GM21825 (cell line): ENCODE data around the gene SCTR.

Experiments
- ATAC-seq: cut with Tn5 transposase; IDR thresholded peaks from one replicate; pipeline ENCODE4 v1.9.1; 2021; ENCODE audit warnings: mild to moderate bottlenecking, moderate library complexity; ENCODE audit not compliant: unreplicated experiment

Gene SCTR

DNA sequence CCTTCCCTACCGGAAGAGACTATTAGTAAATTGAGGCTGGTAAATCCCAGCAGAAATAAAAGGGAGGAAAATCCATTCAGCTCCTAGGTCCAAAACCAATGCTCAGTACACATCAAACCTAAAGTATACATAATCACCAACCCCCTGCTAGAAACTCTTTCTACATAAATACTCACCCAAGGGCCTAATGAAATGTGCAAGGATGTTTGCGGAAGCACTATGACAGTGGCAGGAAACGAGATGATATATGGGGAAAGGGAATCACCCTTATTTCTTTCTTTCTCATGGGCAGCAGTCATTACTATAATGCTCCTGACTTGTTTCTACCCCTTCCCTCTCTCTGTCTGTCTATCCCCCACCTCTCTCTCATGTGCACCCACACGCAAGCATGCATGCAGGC is 1.3 kb upstream of the SCTR start:
- no peak for ATAC-seq

DNA sequence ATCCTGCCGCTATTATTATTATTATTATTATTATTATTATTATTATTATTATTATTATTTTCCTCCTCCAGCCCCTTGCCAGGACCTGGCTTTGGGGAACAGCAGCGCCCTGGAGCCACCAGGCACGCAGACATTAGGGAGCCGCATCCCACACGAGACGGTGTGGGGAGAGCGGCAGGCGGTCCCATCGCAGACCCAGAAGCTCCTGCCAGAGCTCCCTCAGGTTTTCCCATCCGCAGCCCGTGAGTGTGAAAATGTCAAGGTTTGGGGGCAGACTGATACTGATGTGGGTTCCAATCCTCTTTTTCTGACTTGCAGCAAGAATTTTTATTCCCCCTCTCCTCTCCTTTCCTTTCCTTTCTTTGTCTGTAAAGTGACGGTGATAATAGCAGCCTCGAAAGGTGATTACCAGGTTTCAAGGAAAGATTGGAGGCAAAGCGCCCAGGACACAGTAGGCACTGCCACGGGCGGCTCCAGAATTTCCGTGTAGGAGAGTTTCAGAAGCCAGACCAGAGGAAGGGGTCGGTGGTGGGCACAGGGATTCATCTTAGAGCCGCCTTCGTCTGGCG is 816 bp downstream of the SCTR start:
- no peak for ATAC-seq

DNA sequence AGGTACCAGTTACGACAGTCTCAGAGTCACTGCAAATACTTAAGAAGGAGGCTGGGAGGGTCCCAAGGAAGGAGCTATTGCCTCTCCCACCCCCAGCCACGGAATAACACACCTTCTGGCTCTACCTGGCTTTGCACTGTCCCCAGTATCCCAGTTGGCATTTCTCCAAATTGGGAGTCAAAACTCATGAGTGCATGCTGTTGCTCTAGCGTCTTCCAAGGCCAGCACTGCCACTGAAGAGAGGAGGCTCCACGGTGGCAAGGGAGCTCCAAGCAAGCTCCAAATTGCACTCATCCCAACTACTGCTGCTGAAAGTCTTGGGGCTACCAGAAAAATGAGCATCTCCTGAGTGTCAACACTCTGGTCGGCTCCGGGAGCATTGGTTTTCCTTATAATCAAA is 1.6 kb downstream of the SCTR start:
- no peak for ATAC-seq

DNA sequence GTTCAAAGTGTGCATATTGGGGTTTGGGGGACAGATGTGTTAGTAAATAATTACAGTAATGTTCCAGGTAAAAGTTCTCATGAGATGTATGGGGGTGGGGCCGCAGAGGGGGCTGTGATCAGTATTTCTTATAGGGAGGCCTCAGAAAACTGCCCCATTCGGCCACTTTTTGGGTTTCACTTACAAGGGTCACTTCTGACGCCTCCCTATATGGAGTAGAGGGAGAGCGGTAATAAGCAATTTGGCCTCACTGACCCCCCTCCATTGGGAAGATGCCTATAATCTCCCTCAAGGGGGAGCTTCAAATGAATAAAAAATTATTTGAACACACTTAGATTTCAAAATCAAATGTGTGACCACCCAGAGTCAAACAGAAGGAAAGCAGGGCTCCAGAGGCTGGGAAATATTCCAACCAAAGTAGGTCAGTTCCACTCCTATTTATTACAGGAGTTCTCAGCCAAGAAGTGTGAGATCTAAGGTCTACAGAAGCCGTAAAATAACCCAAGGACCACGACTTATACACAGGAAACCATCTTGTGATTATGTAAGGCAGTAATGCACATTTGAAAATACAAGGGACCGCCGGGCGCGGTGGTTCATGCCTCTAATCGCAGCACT is 2.7 kb downstream of the SCTR start:
- ATAC-seq, result no peak

DNA sequence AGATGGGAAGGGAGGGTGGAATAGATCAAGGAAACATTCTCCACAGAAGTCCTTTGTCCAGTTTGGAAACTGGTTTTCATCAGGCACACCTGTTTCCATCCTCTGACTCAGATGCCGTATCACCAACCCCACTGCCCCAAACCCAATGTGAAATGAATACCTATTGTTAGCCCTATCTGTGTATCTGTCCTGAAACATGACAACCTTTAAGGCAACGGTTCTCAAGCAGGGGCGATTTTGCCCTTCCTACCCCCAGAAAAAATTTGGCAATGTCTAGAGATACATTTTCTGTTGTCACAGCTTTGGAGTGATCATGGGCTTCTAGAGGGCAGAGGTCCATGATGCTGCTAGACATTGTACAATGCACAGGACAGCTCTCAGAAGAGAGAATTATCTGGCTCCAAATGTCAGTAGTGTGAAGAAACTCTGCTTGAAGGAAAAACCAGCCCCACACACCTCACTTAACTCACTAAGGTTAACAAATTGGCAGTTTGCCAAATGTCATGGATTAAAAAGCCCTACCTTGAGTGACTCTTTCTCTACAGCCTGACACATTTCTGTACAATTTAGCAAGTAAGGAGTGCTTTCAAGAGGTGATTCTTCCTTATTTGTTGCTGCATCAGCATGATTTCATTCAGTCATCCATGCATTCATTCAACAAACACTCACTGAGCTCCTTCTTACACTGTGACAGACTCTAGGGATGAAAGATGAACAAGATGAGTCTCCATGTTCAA is 3.4 kb downstream of the SCTR start:
- ATAC-seq, result no peak

DNA sequence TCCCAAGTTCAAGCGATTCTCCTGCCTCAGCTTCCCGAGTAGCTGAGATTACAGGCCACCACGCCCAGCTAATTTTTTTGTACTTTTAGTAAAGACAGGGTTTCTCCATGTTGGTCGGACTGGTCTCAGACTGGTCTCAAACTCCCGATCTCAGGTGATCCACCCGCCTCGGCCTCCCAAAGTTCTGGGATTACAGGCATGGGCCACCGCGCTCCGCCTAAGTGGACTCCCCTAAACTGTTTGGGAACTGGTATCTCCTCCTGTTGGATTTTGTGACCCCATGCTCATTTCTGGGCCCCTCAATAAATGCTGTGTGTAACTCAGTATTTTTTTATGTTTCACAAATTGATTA is 5.2 kb downstream of the SCTR start:
- no peak for ATAC-seq

DNA sequence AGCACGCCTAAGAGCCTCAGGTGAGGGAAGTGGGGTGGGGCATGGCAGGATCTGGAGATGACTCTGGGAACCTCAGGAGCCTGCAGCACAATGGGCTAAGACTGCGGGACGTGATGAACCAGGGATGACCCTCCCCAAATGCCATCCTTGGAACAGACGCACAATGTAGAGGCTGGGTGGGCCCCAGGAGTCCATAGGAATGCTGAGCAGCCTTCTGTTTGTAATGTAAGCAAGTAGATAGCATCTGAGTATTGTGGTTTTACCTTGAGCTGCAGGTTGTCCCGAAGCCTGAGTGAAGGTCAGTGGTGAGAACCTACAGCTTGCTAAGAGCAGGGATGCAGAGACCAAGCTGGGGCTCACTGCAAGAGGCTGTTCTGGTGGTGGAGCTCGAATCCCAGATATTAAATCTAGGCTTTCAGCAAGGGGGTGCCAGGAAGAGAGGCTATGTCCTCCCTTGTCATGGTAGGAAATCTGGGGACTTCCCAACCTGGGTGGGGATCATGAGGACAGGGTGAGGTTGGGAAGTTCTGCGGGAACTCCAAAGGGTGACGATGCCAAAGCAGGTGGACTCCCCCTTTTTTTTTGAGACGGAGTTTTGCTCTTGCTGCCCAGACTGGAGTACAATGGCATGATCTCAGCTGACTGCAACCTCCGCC is 5.8 kb downstream of the SCTR start:
- no peak for ATAC-seq

DNA sequence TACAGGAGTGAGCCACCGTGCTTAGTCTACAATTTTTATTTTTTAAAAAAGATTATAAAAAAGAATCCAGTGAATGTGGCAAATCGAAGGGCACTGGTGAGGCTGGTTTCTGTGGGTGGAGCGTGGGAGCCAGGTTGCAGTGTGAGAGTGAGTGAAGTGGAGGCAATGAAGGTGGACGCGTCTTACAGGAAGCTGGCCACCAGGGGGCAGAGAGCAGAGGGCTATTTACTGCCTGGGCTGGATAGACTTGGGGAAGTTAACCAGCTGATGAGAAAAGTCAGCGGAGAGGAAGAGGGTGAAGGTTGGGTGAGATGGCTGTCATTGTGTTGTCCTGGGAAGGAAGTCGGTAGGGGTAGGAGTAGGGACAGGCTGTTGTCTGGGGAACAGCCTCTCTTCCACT is 6.8 kb downstream of the SCTR start:
- ATAC-seq, result peak; percentile 80

DNA sequence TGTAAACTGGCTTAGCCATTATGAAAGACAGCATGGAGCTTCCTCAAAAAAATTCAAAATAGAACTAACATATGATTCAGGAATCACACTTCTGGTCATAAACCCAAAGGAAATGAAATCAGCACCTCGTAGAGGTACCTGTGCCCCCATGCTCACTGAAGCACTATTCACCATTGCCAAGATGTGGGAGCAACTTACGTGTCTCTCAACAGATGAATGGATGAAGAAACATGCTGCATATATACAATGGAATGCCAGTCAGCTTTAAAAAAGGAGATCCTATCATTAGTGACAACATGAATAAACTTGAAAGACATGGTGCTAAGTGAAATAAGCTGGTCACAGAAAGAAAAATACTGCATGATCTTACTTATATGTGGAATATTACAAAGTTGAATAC is 8.2 kb downstream of the SCTR start:
- no peak for ATAC-seq

DNA sequence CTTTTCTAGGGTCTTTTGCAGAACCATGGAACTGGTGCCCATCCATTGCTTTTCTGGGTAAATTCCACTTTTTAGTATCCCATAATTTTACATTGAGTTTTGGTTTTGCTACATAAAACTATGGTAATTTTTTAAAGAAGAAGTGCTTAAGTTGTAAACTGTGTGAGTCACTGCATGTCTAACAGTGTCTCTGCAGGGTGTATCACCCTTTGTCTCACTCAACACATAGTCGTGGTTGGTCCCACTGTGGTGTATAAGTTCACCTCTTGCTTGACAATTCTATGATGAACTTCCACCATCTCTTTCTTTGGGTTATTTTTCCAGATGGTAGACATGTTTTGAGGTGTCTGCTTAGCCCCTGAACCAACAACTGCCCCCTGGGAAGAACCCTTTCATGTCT is 10.5 kb downstream of the SCTR start:
- no peak for ATAC-seq

DNA sequence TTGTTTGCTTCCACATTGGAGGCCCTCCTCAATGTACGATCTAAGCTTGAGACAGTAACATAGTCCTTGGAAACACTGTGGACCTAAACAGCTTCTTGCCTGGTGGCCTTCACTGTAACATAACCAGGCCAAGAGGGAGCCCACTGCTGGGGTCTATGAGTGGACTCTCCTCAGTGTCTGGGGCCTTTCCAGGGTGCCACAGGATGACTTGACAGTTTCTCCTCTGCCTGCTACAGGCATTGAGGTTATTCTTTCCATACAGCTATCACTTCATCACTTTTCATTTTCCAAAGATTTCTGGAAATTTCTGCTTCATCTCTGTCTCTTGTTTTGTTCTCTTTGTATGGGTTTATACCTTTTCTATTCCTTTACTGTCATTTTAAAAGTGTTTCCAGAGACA is 11.3 kb downstream of the SCTR start:
- no peak for ATAC-seq

DNA sequence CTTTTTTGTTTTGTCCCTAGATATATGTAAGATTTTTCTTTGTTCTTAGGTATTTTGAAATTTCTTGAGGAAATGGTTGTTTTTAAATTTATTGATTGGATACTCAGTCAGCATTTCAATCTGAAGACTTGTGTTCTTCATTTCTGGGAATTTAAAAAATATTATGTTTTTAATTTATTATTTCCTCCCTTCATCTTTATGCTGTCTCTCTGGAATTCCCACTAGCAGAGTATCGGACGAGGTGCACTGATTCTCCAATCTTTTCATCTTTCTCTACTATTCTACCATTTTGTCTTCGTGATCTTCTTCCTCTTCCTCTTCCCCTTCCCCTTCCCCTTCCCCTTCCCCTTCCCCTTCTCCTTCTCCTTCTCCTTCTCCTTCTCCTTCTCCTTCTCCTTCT is 12.3 kb downstream of the SCTR start:
- ATAC-seq, result no peak

DNA sequence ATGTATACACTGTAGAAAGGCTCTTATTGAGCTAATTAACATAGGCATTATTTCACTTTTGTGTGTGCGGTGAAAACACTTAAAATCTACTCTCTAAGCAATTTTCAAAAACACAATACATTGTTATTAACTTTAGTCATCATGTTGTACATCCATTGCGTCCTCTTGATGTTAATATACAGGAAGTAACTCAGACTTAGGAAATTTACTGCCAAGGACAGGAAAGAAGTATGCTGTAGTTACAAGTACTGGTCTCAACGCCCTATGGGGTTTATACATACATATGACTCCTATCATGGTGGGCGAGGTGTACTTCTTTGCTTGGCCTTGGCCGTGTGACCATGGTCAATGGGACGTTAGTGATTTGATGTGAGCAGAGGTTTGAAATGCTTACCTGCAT is 15.5 kb downstream of the SCTR start:
- ATAC-seq, result no peak

DNA sequence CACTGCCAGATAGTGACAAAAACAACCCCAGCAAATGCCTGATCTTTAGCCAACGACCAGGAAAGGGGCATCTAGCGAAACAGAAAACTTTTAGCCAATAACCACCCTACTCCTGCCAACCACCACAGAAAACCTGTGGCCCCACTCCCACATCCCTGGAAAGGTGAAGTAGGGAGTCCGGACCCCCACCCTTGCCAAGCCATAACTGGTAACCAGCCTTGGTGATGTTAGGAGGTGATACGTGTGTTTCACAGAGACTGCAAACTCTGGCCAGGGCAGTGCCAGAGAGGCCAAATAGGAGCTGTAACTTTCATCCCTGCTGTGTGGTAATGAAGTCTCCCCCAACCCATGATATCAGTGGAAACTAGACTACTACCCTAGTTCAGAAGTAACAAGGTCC is 27.6 kb downstream of the SCTR start:
- ATAC-seq, result no peak

DNA sequence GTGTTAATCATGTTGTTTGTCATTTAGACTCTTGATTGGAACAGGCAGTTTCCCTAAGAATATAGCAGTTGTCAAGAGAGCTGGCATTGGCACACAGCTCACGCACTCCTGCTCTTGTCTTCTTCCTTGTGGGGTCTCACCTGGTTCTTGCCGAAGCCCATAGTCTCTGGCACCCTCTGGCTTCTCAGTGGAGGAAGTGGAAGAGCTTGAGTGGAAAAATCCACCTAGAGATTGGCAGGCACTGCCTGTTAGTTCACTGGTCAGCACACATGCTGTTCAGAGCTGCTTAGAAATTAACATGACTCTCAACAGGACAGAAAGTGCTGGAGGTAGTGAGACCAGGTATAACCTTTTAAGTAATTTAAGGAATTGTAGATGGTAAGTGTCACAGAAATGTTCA is 28.3 kb downstream of the SCTR start:
- no peak for ATAC-seq

DNA sequence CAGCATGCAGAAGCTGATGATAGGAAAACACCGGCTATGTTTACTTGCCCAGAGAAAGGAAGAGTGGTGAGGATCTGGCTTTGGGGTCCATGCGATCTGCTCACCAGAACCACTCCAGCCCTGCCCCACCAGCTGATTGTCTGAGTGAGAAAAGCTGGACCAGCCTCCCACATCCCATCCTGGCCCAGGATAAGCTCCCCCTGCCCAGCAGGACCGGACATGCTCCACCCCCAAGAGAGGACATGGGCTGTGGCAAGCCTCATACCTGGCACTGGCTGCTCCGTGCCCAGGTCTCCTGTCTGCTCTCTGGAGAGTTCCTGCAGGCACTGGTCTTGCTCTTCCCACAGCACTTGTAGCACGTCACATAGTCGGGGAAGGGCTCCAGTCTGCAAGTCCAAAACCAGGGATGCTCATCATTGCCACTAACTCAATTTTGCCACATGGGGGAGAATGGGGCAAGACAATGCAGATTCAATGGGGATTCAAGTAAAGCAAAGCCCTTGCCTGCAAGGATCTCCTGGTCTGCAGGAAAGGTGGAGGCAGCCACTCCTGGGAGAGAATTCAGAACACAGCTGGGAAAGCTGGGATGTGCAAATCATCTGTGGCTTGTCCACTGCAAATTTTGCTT is 30.0 kb downstream of the SCTR start:
- no peak for ATAC-seq

DNA sequence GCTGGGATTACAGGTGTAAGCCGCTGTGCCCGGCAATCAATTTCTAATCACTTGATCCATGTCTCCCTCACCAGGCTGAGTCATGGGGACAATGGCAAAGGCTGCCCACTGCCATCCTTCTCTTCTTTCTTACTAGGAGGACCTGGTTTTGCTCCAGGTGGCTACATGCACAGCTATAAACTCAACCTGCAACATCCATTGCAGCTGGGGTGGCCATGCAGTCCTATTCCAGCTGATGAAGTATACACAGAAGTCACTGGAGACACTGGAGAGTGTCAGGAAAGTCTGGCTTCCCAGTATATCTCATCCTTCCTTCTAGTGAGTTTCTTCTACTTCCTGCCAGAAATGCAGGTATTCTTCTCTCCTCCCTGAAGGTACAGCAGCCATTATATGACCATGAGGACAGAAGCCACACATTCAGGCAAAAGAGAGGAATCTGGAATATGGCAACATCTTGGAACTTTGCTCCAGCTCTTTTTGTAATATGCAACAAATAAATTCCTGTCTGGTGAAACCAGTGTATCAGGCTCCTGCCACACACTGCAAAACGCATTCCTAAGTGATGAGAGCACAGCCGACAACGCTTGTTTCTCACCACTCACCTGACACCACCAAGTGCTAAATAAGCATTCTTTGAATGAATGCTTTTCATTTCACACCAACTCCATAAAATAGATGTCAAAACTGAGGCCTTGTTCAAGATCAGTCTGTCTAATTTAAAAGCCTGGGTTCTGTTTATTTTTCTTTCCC is 32.3 kb downstream of the SCTR start:
- ATAC-seq, result no peak

DNA sequence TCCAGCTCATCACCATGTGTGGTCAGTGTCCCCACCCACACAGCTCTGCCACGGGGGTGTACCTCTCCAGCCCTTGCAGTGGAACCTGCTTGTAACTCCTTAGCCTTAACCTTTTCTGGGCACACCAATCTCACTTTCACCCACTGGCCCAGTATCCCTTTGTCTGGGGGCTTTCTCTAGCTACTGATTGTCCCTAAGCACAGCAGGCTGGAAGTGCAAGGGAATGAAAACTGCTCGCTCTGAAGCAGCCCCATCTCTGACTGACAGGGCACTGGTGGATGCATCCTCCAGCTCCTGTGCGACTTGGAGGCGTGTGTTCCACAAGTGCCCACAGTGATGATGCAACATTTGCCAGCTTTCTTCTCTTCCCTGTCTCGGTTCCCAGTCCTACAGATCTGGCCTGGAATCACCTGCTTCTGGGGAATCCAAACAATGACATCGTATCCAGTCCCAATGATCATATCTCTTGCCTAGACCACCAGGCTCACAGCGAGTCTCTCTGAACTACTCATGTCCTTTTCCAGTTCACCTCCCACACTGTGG is 33.6 kb downstream of the SCTR start:
- no peak for ATAC-seq

DNA sequence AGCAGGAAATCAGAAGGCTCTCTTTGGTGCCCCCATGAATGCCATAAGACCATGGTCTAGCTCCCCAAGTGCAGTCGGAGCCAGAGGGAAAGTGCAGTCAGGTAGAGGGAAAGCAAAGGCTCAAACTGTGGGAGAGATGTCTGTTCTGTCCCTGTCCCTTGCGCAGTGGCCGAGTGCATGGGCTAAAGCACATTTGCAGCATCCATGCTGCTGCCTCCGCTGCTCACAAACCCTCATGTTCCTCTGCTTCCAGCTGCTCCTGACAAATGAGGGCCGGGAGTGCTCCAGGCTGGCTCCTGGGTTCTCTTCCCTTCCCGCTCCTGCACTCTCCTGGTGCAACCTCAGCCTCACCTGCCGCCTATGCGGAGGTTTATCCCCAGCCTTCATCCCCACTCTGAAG is 34.2 kb downstream of the SCTR start:
- no peak for ATAC-seq

DNA sequence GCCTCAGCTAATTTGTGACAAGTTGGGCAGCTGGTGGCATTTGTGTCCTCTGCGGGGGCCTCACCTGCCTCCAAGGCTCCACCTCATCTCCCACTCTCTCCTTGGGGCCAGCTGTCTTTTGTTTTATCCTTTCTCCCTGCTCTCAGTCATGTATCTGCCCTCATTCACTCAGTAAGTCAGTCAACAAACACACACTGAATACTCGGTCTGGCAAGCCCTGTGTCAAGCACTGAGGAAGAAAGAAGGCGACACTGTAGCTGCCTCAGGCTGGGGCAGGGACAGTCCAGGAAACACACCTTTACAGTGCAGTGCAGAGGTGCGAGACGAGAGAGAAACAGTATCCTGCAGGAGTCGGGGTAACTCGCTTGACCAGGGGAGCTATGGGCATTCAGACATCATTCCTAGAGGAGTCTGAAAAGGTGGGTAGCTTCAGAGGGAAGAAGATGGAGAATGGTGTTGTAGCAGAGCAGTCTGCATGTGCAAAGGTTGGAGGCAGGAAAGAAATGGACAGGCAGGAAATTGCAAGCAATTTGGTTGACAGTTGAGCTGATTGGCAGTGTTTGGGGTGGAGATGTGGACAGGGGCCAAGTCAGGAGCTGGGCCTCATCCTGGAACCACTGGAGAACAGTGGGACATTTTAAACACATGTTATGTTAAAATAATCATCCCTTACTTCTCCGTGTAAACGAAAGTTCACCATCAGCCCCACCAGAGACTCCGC is 34.9 kb downstream of the SCTR start:
- no peak for ATAC-seq
